Measurements from ENCODE around the gene KLF6.

KLF6 gene

GRCh38 chr10:3784510-3785250, at the start of gene KLF6:
Gene KLF6 (minus strand): TSS chr10:3785209. CDS start chr10:3785014, 195 bp downstream.
- peak; percentile 49 for DNase-seq

- no peak for DNase-seq
Measured at GRCh38 chr10:3834404-3834803, 49.4 kb upstream of the KLF6 start.

- DNase-seq, result no peak
Measured at GRCh38 chr10:3833046-3833445, 48.0 kb upstream of the KLF6 start.

- DNase-seq, result no peak
Measured at GRCh38 chr10:3832022-3832786, 47.2 kb upstream of the KLF6 start.

- no peak for DNase-seq
Measured at GRCh38 chr10:3831608-3832007, 46.6 kb upstream of the KLF6 start.

GRCh38 chr10:3830946-3831345, 45.9 kb upstream of the KLF6 start:
- no peak for DNase-seq

- DNase-seq, result no peak
Measured at GRCh38 chr10:3829156-3830050, 44.4 kb upstream of the KLF6 start.

- peak; percentile 62 for DNase-seq
Measured at GRCh38 chr10:3828404-3829155, 43.6 kb upstream of the KLF6 start.

- no peak for DNase-seq
Measured at GRCh38 chr10:3827768-3828403, 42.9 kb upstream of the KLF6 start.

- no peak for DNase-seq
Measured at GRCh38 chr10:3827266-3827665, 42.3 kb upstream of the KLF6 start.

- no peak for DNase-seq
Measured at GRCh38 chr10:3825862-3826351, 40.9 kb upstream of the KLF6 start.

GRCh38 chr10:3825244-3825643, 40.2 kb upstream of the KLF6 start:
- no peak for DNase-seq

- no peak for DNase-seq
Measured at GRCh38 chr10:3822541-3823330, 37.7 kb upstream of the KLF6 start.

- DNase-seq, result no peak
Measured at GRCh38 chr10:3820255-3820654, 35.2 kb upstream of the KLF6 start.

GRCh38 chr10:3816995-3817394, 32.0 kb upstream of the KLF6 start:
- DNase-seq, result no peak

- no peak for DNase-seq
Measured at GRCh38 chr10:3814838-3815220, 29.8 kb upstream of the KLF6 start.

GRCh38 chr10:3813986-3814837, 29.2 kb upstream of the KLF6 start:
- DNase-seq, result no peak

GRCh38 chr10:3813267-3813666, 28.3 kb upstream of the KLF6 start:
- DNase-seq, result no peak

- no peak for DNase-seq
Measured at GRCh38 chr10:3812141-3812540, 27.1 kb upstream of the KLF6 start.

GRCh38 chr10:3811291-3811870, 26.4 kb upstream of the KLF6 start:
- DNase-seq, result peak; percentile 55

Measured in activated naive CD4-positive, alpha-beta T cell treated with anti-CD3 and anti-CD28 coated beads, Interleukin-2, amount 50 U/mL, for 16 hours (primary cell).